Globus pallidus (tissue), 1 donor: ENCODE data around the gene SACM1L.
"Not testable (repeated sequence)": the region's sequence is repeated elsewhere in the genome, so short reads cannot be mapped to it uniquely, and the experiment has no call there.

Source experiments
- DNase-seq: peaks from one replicate; pipeline ENCODE4 v3.0.0-alpha.2; 2015; ENCODE audit warnings: low spot score

Gene SACM1L

GRCh38 chr3:45691842-45692241 lies 2.6 kb downstream of the SACM1L start:
- no peak for DNase-seq

GRCh38 chr3:45692866-45693265 lies 3.7 kb downstream of the SACM1L start:
- no peak for DNase-seq

GRCh38 chr3:45693941-45694521 lies 4.8 kb downstream of the SACM1L start:
- DNase-seq: no peak

GRCh38 chr3:45695166-45695565 lies 6.0 kb downstream of the SACM1L start:
- not testable (repeated sequence) for DNase-seq

- no peak for DNase-seq
These were observed 11.4 kb downstream of the SACM1L start for GRCh38 chr3:45700570-45701073.

GRCh38 chr3:45701172-45701867 lies 12.1 kb downstream of the SACM1L start:
- DNase-seq: no peak

- DNase-seq: no peak
These were observed 15.2 kb downstream of the SACM1L start for GRCh38 chr3:45704301-45704943.

- no peak for DNase-seq
These were observed 16.9 kb downstream of the SACM1L start for GRCh38 chr3:45705839-45706808.

- no peak for DNase-seq
These were observed 22.7 kb downstream of the SACM1L start for GRCh38 chr3:45711931-45712330.

GRCh38 chr3:45712434-45713110 lies 23.4 kb downstream of the SACM1L start:
- no peak for DNase-seq

GRCh38 chr3:45715945-45716344 lies 26.7 kb downstream of the SACM1L start:
- DNase-seq: no peak

GRCh38 chr3:45716790-45717336 lies 27.7 kb downstream of the SACM1L start:
- DNase-seq: no peak

GRCh38 chr3:45719655-45720487 lies 30.7 kb downstream of the SACM1L start:
- DNase-seq: no peak

GRCh38 chr3:45724911-45725310 lies 35.7 kb downstream of the SACM1L start:
- DNase-seq: no peak

- no peak for DNase-seq
These were observed 40.4 kb downstream of the SACM1L start for GRCh38 chr3:45729614-45730013.

- peak; percentile 37 for DNase-seq
These were observed 41.4 kb downstream of the SACM1L start for GRCh38 chr3:45730409-45731154.

- DNase-seq: no peak
These were observed 47.5 kb downstream of the SACM1L start for GRCh38 chr3:45736707-45737106.

GRCh38 chr3:45737234-45737633 lies 48.0 kb downstream of the SACM1L start:
- DNase-seq: no peak

GRCh38 chr3:45739991-45740390 lies 50.8 kb downstream of the SACM1L start:
- no peak for DNase-seq
